Liver (tissue), 3 donors: ENCODE measurements around the gene DSTN.

Experiments
- FOXA2 ChIP-seq: IDR thresholded peaks from 2 replicates; pipeline ENCODE4 v1.6.1; 2016; ENCODE audit warnings: antibody characterized with exemption
- RAD21 ChIP-seq, 2 donors: IDR thresholded peaks; 2 replicates each; pipeline ENCODE4 v1.6.1; 2016; ENCODE audit warnings: antibody characterized with exemption in 2 of 2, mild to moderate bottlenecking in 2 of 2
- TF ChIP-seq, protein P1 (sequence below): fragments of 150-350 bp; IDR thresholded peaks from 2 replicates; pipeline ENCODE4 v1.5.1; 2017; ENCODE audit warnings: improper control_type of control experiment, low read depth, low read length; ENCODE audit not compliant: missing input control
- TF ChIP-seq, protein P2 (sequence below): IDR thresholded peaks from 2 replicates; pipeline ENCODE4 v1.6.1; 2016; ENCODE audit warnings: antibody characterized with exemption
- donor health status: healthy.
- donor health status: healthy.

DNA sequence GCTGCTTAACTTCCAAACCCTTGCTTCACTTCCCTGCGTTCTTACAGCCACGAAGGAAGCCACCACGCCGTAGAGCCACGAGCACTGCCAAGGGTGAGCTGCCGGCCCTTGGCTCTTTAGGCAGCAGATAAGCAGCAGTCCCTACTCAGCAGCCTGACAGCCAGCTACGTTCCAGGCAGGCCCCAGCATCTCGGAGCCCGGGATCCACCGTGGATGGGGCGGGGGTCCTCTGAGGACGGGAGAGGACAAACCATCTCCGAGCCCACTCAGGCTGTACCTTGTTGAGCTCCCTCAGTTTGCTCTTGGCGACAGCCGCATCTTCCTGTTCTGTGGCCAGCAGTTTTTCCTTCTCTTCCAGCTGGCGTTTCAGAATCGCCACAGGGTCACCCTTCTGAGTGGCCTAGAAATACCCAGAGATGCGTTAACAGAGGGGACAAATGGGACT is 71.7 kb downstream of the DSTN start:
- TF ChIP-seq FOXA2 = no peak
- TF ChIP-seq, protein P1, sequence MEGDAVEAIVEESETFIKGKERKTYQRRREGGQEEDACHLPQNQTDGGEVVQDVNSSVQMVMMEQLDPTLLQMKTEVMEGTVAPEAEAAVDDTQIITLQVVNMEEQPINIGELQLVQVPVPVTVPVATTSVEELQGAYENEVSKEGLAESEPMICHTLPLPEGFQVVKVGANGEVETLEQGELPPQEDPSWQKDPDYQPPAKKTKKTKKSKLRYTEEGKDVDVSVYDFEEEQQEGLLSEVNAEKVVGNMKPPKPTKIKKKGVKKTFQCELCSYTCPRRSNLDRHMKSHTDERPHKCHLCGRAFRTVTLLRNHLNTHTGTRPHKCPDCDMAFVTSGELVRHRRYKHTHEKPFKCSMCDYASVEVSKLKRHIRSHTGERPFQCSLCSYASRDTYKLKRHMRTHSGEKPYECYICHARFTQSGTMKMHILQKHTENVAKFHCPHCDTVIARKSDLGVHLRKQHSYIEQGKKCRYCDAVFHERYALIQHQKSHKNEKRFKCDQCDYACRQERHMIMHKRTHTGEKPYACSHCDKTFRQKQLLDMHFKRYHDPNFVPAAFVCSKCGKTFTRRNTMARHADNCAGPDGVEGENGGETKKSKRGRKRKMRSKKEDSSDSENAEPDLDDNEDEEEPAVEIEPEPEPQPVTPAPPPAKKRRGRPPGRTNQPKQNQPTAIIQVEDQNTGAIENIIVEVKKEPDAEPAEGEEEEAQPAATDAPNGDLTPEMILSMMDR = no peak
- TF ChIP-seq RAD21 (IDR thresholded peaks at IDR 0.05) = no peak
- TF ChIP-seq, protein P2, sequence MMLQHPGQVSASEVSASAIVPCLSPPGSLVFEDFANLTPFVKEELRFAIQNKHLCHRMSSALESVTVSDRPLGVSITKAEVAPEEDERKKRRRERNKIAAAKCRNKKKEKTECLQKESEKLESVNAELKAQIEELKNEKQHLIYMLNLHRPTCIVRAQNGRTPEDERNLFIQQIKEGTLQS = no peak
